HepG2 (cell line): ENCODE data around the gene SLC24A4. TPM values are rescaled to one million over a fixed set of nuclear protein-coding genes. Genes with fewer than 3 reads are reported as not detected.

ENCODE experiments used
- ATAC-seq: fragments of 200-7000 bp; cut with Tn5 transposase; 3 replicates; pipeline ENCODE4 v1.9.1; 2020; ENCODE audit warnings: mild to moderate bottlenecking, moderate library complexity
- BruUV-seq: library from RNA; stranded (reverse); fragments of 400-500 nt; replicated peaks from 2 replicates; lab custom pipeline; 2021; lab: Mats Ljungman, UMichigan
- CTCF ChIA-PET: fragments of 300-600 bp; formaldehyde crosslinking; extraction: SDS; loops from one replicate; lab custom pipeline; 2021; ENCODE audit warnings: low total read pairs, inconsistent platforms, low intra/inter-chr PET ratio; lab: Yijun Ruan, JAX
- POLR2A ChIA-PET: fragments of 350-600 bp; sonication (Branson Sonifier 250); formaldehyde crosslinking; loops from one replicate; lab custom pipeline; 2020; ENCODE audit warnings: antibody characterized with exemption, inconsistent platforms; lab: Yijun Ruan, JAX
- DNase-seq: peaks from one replicate; pipeline ENCODE4 v3.0.0-alpha.2; 2015; ENCODE audit warnings: low spot score
- FAIRE-seq: peaks from 3 replicates; lab custom pipeline; 2011; peaks lifted over from hg19 to GRCh38; lab: Jason Lieb, UNC
- H2AFZ ChIP-seq: one replicate; pipeline ENCODE4 v1.6.1; 2011; ENCODE audit warnings: low read length, inconsistent platforms
- H3K27ac ChIP-seq: fragments of 300-600 bp; 3 replicates; pipeline ENCODE4 v1.8.0; 2011; ENCODE audit warnings: mixed run types, mild to moderate bottlenecking, mixed read lengths, low read length, inconsistent platforms; ENCODE audit not compliant: insufficient read depth; ENCODE audit errors: extremely low read length
- H3K27me3 ChIP-seq, 2 experiments: fragments of 200-600 bp in 1 of 2; 2 replicates in 1 of 2; 3 replicates in 1 of 2; pipeline versions ENCODE4 v1.6.0 to v1.8.0; 2011; ENCODE audit warnings: low read length in 2 of 2, mild to moderate bottlenecking in 2 of 2, moderate library complexity in 2 of 2, inconsistent platforms in 1 of 2; ENCODE audit not compliant: insufficient read depth in 2 of 2, control insufficient read depth in 1 of 2
- H3K36me3 ChIP-seq, 2 experiments: fragments of 200-600 bp in 1 of 2; replicated peaks in 1 of 2; 2 replicates in 1 of 2; 3 replicates in 1 of 2; pipeline versions ENCODE4 v1.5.1 to v1.8.0; 2011; ENCODE audit warnings: low read length in 2 of 2, inconsistent platforms in 1 of 2; ENCODE audit not compliant: insufficient read depth in 2 of 2, control insufficient read depth in 1 of 2
- H3K4me1 ChIP-seq: 2 replicates; pipeline ENCODE4 v1.5.1; 2012; ENCODE audit warnings: low read length, inconsistent platforms; ENCODE audit not compliant: insufficient read depth
- H3K4me2 ChIP-seq: 2 replicates; pipeline ENCODE4 v1.6.0; 2011; ENCODE audit warnings: low read depth, low read length, inconsistent platforms
- H3K4me3 ChIP-seq, 3 experiments: fragments of 200-600 bp in 1 of 3; sonication (generic), shearing (Covaris generic) in 1 of 3; replicated peaks in 1 of 3; 2 replicates each; pipeline ENCODE4 v1.5.1; 2011 to 2016; ENCODE audit warnings: low read length in 3 of 3, inconsistent platforms in 2 of 3, low read depth in 2 of 3, mild to moderate bottlenecking in 2 of 3, control low read depth in 1 of 3, mixed read lengths in 1 of 3; ENCODE audit not compliant: insufficient read depth in 1 of 3
- H3K79me2 ChIP-seq: one replicate; pipeline ENCODE4 v1.6.1; 2011; ENCODE audit warnings: low read length, inconsistent platforms; ENCODE audit not compliant: insufficient read depth
- H3K9ac ChIP-seq: 2 replicates; pipeline ENCODE4 v1.6.0; 2011; ENCODE audit warnings: mild to moderate bottlenecking, low read depth, low read length, inconsistent platforms; ENCODE audit not compliant: insufficient read depth
- H3K9me3 ChIP-seq: 2 replicates; pipeline ENCODE4 v1.5.1; 2012; ENCODE audit warnings: mild to moderate bottlenecking, low read length
- H4K20me1 ChIP-seq: 2 replicates; pipeline ENCODE4 v1.6.0; 2011; ENCODE audit warnings: inconsistent platforms, mild to moderate bottlenecking, low read length, moderate library complexity; ENCODE audit not compliant: insufficient read depth
- FOXC1 ChIP-seq: sonication (generic); formaldehyde crosslinking; IDR thresholded peaks from 2 replicates; pipeline ENCODE4 v1.8.0; 2022; ENCODE audit warnings: mild to moderate bottlenecking, missing genetic modification reagents, borderline replicate concordance
- NKX3-1 ChIP-seq: sonication (generic); formaldehyde crosslinking; IDR thresholded peaks from 2 replicates; pipeline ENCODE4 v1.5.0; 2020; ENCODE audit warnings: missing genetic modification reagents
- PITX1 ChIP-seq: sonication (generic); formaldehyde crosslinking; IDR thresholded peaks from 2 replicates; pipeline ENCODE4 v1.5.1; 2020; ENCODE audit warnings: mild to moderate bottlenecking, missing genetic modification reagents
- SYNCRIP ChIP-seq: fragments of 200-400 bp; formaldehyde crosslinking; IDR thresholded peaks from 2 replicates; pipeline ENCODE4 v1.6.1; 2018; ENCODE audit warnings: mild to moderate bottlenecking, low read depth, low read length; ENCODE audit not compliant: insufficient read depth
- WIZ ChIP-seq: sonication (generic); formaldehyde crosslinking; IDR thresholded peaks from 2 replicates; pipeline ENCODE4 v1.5.1; 2020; ENCODE audit warnings: mild to moderate bottlenecking, missing genetic modification reagents
- ZNF484 ChIP-seq: sonication (generic); formaldehyde crosslinking; IDR thresholded peaks from 2 replicates; pipeline ENCODE4 v1.5.1; 2020; ENCODE audit warnings: mild to moderate bottlenecking, low read depth, missing genetic modification reagents, borderline replicate concordance
- ZNF788 ChIP-seq: sonication (generic); formaldehyde crosslinking; IDR thresholded peaks from 2 replicates; pipeline ENCODE4 v1.5.0; 2020; ENCODE audit warnings: mild to moderate bottlenecking, missing genetic modification reagents, borderline replicate concordance
- ZNF879 ChIP-seq: sonication (generic); formaldehyde crosslinking; IDR thresholded peaks from 2 replicates; pipeline ENCODE4 v1.8.1; 2023; ENCODE audit warnings: missing genetic modification reagents
- WGBS: methylation state at CpG from one replicate; pipeline ENCODE4 v1.1.6; 2017; ENCODE audit warnings: low lambda C conversion rate; 5-methylcytosine and 5-hydroxymethylcytosine counted together
- in situ Hi-C: cut with HindIII; loops from 2 replicates; pipeline ENCODE4 v1.10.0; 2017; ENCODE audit warnings: low pct_unique_long_range_greater_than_20kb; ENCODE audit not compliant: extremely low pct_ligation_motif_present
- intact Hi-C: fragments of 100-400 bp; cut with micrococcal nuclease; formaldehyde crosslinking; loops from one replicate; pipeline ENCODE4 v1.10.0; 2022; ENCODE audit not compliant: unreplicated experiment
- polyA plus RNA-seq, 8 experiments: library from polyadenylated mRNA; depleted of rRNA in 3 of 8; stranded (reverse) in 7 of 8; unstranded in 1 of 8; fragments of >200 nt; fragmentation: Illumina TruSeq in 4 of 8; extraction: Trizol in 4 of 8; gene quantifications; 2 replicates each; pipeline versions ENCODE4 v1.2.1 to v1.2.3, GENCODE V29; 2011 to 2016; ENCODE audit warnings: low read depth in 4 of 8, missing spikeins in 1 of 8, mixed read lengths in 1 of 8; ENCODE audit not compliant: insufficient read depth in 1 of 8
- total RNA-seq, 5 experiments: library from RNA; depleted of rRNA; stranded (reverse); fragments of >200 nt; fragmentation: Illumina TruSeq; extraction: Trizol; gene quantifications; 2 replicates each; pipeline ENCODE4 v1.2.3, GENCODE V29; 2016; ENCODE audit warnings: low read depth in 1 of 5
- TF ChIP-seq, protein P1 (sequence below): sonication (generic); formaldehyde crosslinking; IDR thresholded peaks from 2 replicates; pipeline ENCODE4 v1.4.0; 2020; ENCODE audit warnings: missing genetic modification reagents, mild to moderate bottlenecking, borderline replicate concordance
- TF ChIP-seq, protein P2 (sequence below): sonication (generic); formaldehyde crosslinking; IDR thresholded peaks from 2 replicates; pipeline ENCODE4 v1.4.0; 2020; ENCODE audit warnings: missing genetic modification reagents, mild to moderate bottlenecking, borderline replicate concordance

Gene SLC24A4
- total and polyA plus RNA-seq, 2 of the 13 experiments (the other 11 are each of a cell fraction or from before 2014, with no cell fraction given), result not detected

DNA sequence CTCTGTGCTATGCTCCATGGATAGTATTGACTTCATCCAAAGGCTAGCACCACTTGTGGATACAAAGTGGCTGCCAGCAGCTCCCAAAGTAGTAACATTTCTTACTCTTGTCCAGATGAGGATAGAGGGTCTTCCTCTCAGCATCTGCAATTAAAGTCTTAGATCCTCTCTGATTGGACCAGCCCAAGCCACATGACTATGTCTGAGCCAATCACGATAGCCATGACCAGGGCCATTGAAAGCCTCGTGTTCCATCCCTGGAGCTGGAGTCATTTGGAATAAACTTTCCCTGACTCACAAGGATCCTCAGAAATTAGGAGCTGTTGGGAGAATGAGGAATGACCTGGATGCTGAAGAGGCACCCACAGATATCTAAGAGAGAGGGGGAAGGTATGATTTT is 28.5 kb upstream of the SLC24A4 start:
- Histone ChIP-seq H3K27ac (no peak overlapping the region), H3K79me2 (no peaks in the 10 kb centered on the region), H3K4me2 (no peak overlapping the region), H3K36me3 (no peaks in the 10 kb centered on the region), H3K27me3 (peaks cover 0 to 25% of the 10 kb centered on the region in 2 experiments; a peak in 2 of 5 replicates), H3K4me1 (no peaks in the 10 kb centered on the region)
- intact Hi-C loops (no loop called here), in situ Hi-C loops (no loop called here)
- POLR2A ChIA-PET, result no interaction called here
- FAIRE-seq (no peak), DNase-seq (no peak)
- BruUV-seq, result no TSS peak
- no peak for TF ChIP-seq ZNF788
- no peak for TF ChIP-seq NKX3-1 (CRISPR knock-in tag)
- TF ChIP-seq WIZ (CRISPR knock-in tag), result no peak
- TF ChIP-seq SYNCRIP, result no peak
- no peak for TF ChIP-seq PITX1 (CRISPR knock-in tag)
- TF ChIP-seq, protein P1, sequence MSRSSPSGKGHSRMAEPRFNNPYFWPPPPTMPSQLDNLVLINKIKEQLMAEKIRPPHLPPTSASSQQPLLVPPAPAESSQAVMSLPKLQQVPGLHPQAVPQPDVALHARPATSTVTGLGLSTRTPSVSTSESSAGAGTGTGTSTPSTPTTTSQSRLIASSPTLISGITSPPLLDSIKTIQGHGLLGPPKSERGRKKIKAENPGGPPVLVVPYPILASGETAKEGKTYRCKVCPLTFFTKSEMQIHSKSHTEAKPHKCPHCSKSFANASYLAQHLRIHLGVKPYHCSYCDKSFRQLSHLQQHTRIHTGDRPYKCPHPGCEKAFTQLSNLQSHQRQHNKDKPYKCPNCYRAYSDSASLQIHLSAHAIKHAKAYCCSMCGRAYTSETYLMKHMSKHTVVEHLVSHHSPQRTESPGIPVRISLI (CRISPR knock-in tag), result no peak
- no peak for TF ChIP-seq ZNF879 (CRISPR knock-in tag)
- TF ChIP-seq, protein P2, sequence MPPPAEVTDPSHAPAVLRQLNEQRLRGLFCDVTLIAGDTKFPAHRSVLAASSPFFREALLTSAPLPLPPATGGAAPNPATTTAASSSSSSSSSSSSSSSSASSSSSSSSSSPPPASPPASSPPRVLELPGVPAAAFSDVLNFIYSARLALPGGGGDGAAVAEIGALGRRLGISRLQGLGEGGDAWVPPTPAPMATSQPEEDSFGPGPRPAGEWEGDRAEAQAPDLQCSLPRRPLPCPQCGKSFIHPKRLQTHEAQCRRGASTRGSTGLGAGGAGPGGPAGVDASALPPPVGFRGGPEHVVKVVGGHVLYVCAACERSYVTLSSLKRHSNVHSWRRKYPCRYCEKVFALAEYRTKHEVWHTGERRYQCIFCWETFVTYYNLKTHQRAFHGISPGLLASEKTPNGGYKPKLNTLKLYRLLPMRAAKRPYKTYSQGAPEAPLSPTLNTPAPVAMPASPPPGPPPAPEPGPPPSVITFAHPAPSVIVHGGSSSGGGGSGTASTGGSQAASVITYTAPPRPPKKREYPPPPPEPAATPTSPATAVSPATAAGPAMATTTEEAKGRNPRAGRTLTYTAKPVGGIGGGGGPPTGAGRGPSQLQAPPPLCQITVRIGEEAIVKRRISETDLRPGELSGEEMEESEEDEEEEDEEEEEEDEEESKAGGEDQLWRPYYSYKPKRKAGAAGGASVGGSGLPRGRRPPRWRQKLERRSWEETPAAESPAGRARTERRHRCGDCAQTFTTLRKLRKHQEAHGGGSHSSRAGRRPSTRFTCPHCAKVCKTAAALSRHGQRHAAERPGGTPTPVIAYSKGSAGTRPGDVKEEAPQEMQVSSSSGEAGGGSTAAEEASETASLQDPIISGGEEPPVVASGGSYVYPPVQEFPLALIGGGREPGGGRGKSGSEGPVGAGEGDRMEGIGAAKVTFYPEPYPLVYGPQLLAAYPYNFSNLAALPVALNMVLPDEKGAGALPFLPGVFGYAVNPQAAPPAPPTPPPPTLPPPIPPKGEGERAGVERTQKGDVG (CRISPR knock-in tag), result no peak
- TF ChIP-seq FOXC1 (CRISPR knock-in tag), result no peak
- TF ChIP-seq ZNF484, result no peak
- TF ChIP-seq, all 625 proteins: peak for 0
- no peak for ATAC-seq
- 0% methylated on average over 2 of the region's 2 CpGs for WGBS
- H3K9me3 ChIP-seq, result no peaks in the 10 kb centered on the region
- no peaks in the 10 kb centered on the region for H4K20me1 ChIP-seq
- no peak overlapping the region for H3K9ac ChIP-seq
- H2AFZ ChIP-seq, result no peak overlapping the region
- CTCF ChIA-PET, result no interaction called here
- H3K4me3 ChIP-seq, result no peak overlapping the region
